NCI-H1417 (cell line): ENCODE results near the gene TSR3.

Source experiments
- DNase-seq, 3 experiments: peaks; one replicate each; lab custom pipeline; 2025; lab: John Stamatoyannopoulos, UW

TSR3 gene

DNA sequence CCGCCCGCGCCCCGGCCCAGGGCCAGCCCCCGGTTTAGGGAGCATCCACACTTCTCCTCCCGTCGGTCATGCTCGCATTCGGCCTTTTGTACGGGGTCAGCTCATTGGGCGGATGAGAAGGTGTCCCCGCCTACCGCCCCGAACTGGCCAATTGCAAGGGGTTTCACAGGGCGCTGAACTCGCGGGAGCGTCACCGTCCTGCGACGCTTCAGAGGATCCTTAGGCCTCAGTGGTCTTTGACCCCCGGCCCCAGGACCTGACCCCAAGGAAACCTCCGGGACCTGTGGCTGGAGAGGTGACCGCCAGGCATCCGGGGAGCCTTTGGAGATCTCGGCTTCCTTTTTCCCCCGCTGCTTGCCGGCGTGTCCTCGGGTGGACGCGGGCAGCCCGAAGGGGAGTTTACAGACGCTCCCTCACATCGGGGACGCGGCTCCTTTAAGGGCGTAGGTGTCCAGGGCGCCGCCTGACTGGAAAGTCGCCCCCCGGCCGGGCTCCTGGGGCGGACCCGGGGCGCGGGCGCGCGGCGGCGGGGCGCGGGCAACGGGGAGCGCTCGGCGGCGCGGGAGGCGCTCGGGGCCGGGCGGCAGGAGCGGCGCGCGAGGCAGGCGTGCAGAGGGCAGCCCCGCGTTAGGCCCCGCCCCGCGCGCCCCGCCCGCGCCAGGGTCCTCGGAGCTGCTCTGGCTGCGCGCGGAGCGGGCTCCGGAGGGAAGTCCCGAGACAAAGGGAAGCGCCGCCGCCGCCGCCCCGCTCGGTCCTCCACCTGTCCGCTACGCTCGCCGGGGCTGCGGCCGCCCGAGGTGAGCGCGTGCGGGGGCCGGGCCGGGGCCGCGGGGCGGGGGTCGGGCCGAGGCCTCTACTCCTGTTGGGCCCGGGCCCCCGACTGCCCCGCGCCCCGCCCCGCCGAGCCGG, 42.4 kb downstream of the TSR3 start, which contains the start of gene UBE2I:
Gene UBE2I (plus strand): TSS at position 660 of the 909 bp plus-strand sequence. CDS start 4,395 bp downstream, outside the sequence.
- DNase-seq, result peak; percentile 99 to 100 (median 99)

DNA sequence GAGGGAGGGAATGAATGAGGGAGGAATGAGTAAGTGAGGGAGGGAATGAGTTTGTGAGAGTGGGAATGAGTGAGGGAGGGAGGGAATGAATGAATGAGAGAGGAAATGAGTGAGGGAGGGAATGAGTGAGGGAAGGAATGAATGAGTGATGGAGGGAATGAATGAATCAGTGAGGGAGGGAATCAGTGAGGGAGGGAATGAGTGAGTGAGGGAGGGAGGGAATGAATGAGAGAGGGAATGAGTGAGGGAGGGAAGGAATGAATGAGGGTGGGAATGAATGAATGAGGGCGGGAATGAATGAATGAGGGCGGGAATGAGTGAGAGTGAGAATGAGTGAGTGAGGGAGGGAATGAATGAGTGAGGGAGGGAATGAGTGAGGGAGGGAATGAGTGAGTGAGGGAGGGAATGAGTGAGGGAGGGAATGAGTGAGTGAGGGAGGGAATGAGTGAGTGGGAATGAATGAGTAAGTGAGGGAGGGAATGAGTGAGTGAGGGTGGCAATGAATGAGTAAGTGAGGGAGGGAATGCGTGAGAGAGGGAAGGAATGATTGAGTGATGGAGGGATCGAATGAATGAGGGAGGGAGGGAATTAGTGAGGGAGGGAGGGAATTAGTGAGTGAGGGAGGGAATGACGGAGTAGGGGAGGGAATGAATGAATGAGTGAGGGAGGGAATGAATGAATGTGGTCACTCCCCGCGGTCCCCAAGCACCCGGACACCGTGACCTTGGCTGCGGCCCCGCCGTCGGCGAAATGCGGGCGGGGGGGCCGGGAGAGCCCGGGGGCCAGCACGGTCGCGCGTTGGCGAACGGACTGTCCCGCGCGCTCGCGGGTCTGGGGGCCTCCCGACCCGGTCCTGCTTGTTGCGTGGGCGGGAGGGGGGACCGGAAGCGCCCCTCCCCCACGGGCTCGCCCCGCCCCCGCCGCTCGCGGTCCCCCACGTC, 43.4 kb downstream of the TSR3 start:
- DNase-seq, result peak in 2 of 3 experiments; percentile 24 to 71

DNA sequence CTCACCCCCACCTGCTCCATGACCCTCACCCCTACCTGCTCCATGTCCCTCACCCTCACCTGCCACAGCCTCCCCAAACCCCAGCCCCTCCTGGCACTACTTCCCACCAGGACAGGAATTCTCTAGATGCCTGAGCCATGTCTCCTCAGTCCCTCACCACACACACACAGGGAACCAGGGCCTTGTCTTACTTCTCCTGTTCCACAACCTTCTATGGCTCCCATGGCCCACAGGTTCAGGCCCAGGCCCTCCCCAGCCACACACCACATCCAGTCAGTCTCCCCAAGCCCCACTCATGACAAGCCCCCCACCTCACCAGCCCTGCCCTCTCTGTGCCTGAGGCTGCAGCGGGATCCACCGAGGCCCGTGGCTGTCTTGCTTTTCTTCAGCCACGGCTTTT, 45.3 kb downstream of the TSR3 start:
- DNase-seq, result no peak

DNA sequence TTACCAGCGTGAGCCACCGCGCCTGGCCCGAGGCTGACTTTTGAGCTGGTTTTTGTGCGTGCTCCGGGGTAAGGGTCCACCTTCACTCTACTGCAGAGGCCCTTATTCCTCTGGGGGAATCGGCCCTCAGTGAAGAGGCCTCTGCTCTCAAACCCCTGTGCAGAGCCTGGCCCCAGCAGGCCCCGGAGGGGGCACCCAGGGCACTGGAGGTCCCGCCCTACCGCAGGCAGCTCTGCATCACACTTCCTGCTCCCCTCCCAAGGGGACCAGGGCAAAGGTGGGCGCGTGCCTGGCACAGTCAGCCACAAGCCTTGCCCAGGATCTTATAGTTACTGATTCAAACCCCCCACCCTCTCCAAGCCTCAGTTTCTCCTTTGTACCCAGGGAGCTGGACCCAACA, 45.9 kb downstream of the TSR3 start:
- no peak for DNase-seq

DNA sequence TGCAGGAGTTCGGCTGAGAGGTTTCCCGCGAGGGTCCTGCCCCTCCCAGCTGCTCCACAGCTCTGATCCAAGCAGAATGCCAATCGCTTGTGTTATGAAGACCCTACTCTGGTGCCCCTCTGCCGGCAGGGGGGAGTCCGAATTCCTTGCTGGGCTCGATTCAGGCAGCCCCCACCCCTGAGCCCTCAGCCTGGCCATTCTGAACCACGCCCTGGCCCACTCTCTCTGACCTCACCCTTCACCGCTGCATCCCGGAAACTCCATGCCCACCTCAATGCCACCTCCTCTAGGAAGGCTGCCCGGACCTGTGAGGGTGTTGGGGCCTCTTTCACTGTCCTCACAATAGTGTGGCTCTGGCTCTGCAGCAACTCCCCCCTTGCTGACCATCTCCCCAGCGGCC, 50.1 kb downstream of the TSR3 start:
- no peak for DNase-seq

DNA sequence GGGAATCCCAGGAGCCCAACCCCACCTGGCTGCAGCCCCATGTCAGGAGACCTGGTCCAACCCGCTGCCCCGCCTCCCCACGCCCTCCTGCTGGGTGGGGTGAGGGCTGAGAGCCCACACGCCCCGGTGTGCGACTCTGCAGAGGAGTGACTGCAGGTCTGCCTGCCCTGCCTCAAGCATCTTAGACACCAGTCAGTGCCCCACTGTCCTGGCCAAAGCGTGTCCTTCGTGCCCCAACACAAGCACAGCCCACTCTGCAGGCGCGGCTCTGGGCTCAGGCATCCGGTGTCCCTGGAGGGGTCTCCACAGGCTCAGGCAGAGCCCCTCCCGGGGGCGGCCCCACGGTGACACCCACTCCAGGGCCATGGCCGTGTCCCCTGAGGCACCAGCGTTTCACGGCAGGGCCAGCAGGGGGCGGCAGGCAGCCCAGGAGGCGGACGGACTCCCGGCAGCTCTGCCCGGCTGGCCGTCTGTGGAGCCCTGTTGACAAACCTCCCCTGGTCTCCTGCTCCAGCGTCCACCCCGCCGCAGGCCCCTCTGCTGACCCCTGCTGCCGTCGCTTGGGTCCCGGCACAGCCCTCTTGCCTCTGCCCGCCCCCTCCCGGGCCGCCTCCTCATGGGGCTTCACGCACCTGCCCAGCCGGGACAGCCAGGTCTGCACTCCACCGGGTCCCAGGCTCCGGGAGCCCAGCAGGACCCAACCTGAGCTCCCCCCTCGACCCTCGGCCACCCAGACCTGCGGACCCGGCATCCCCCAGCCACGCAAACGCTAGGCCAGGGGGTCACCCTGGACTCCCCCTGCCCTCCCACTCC, 50.8 kb downstream of the TSR3 start:
- peak in 1 of 3 experiments; percentile 66 for DNase-seq

DNA sequence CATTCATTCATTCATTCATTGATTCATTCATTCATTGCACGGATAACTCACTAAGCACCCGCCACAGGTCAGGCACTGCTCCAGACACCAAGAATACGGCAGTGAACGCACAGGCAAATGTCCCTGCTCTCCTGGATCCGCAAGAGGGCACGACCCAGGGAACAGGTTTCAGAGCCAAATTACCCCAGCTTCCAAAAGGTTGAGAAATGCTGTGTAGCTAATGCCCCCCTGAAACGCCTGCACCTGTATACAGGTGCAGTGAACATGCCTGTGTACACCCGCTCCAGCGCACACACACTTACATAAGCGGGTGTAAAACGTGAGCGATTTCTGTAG, 51.8 kb downstream of the TSR3 start:
- no peak for DNase-seq
